Lung (tissue), 12 donors: ENCODE measurements around the gene CA5A. TPM values are rescaled to one million over a fixed set of nuclear protein-coding genes. Genes with fewer than 3 reads are reported as not detected.
A peak's percentile ranks its signal among the peaks of the same experiment; 100 is the strongest.

Experiments used
- ATAC-seq: fragments of 200-7000 bp; cut with Tn5 transposase; one replicate; pipeline ENCODE4 v1.9.1; 2020; ENCODE audit warnings: moderate number of reproducible peaks; ENCODE audit not compliant: insufficient read depth, low FRiP score
- DNase-seq, 3 donors: peaks; one replicate each; pipeline ENCODE4 v3.0.0-alpha.2; 2013 to 2017
- H3K27ac ChIP-seq, 2 donors: one replicate each; pipeline ENCODE4 v1.5.1; 2013; ENCODE audit warnings: mild to moderate bottlenecking in 2 of 2, moderate library complexity in 2 of 2, control low read depth in 1 of 2, inconsistent platforms in 1 of 2, low read depth in 1 of 2, low read length in 1 of 2
- H3K27me3 ChIP-seq, 3 donors: one replicate each; pipeline ENCODE4 v1.5.1; 2013; ENCODE audit warnings: low read length in 2 of 3; ENCODE audit not compliant: control insufficient read depth in 3 of 3, insufficient read depth in 3 of 3
- H3K36me3 ChIP-seq, 4 donors: one replicate each; pipeline ENCODE4 v1.5.1; 2013; ENCODE audit warnings: low read length in 4 of 4, mild to moderate bottlenecking in 1 of 4, moderate library complexity in 1 of 4; ENCODE audit not compliant: control insufficient read depth in 4 of 4, insufficient read depth in 4 of 4
- H3K4me1 ChIP-seq, 5 donors: one replicate each; pipeline ENCODE4 v1.5.1; 2013; ENCODE audit warnings: low read length in 5 of 5, mild to moderate bottlenecking in 2 of 5, moderate library complexity in 1 of 5; ENCODE audit not compliant: control insufficient read depth in 5 of 5, insufficient read depth in 5 of 5
- H3K4me3 ChIP-seq: one replicate; pipeline ENCODE4 v1.5.1; 2013; ENCODE audit warnings: mild to moderate bottlenecking, control low read depth, moderate library complexity
- H3K9ac ChIP-seq, 2 donors: one replicate each; pipeline ENCODE4 v1.5.1; 2013; ENCODE audit warnings: low read length in 2 of 2, control low read depth in 1 of 2; ENCODE audit not compliant: insufficient read depth in 1 of 2
- H3K9me3 ChIP-seq, 4 donors: one replicate each; pipeline ENCODE4 v1.5.1; 2013; ENCODE audit warnings: low read length in 3 of 4, mild to moderate bottlenecking in 1 of 4, moderate library complexity in 1 of 4; ENCODE audit not compliant: control insufficient read depth in 4 of 4, insufficient read depth in 3 of 4
- CTCF ChIP-seq: IDR thresholded peaks from 2 replicates; pipeline ENCODE4 v1.5.1; 2012; ENCODE audit warnings: mild to moderate bottlenecking; ENCODE audit errors: control extremely low read depth, extremely low read depth
- WGBS, 2 donors: extraction: QIAGEN DNeasy Blood & Tissue Kit; methylation state at CpG; one replicate each; pipeline ENCODE4 v1.1.7; 2013; 5-methylcytosine and 5-hydroxymethylcytosine counted together
- polyA plus RNA-seq, 2 donors: library from polyadenylated mRNA; stranded (reverse); fragments of 200-250 nt; gene quantifications; one replicate each; pipeline ENCODE4 v1.2.1, GENCODE V29; 2013
- total RNA-seq, 2 donors: library from RNA; depleted of rRNA in 1 of 2; stranded (reverse); fragments of >200 nt in 1 of 2; gene quantifications; one replicate each; pipeline ENCODE4 v1.2.1, GENCODE V29; 2014 to 2021
- donor health status: control.
- donor health status: control.
- donor health status: Bipolar disorder and iron deficiency.
- donor health status: healthy.
- donor health status: DM: yes; HTN: yes; CAD: no.

Gene CA5A
- total and polyA plus RNA-seq, 4 donors = 0.03 to 0.63 (median 0.14) TPM; not detected in 1

DNA sequence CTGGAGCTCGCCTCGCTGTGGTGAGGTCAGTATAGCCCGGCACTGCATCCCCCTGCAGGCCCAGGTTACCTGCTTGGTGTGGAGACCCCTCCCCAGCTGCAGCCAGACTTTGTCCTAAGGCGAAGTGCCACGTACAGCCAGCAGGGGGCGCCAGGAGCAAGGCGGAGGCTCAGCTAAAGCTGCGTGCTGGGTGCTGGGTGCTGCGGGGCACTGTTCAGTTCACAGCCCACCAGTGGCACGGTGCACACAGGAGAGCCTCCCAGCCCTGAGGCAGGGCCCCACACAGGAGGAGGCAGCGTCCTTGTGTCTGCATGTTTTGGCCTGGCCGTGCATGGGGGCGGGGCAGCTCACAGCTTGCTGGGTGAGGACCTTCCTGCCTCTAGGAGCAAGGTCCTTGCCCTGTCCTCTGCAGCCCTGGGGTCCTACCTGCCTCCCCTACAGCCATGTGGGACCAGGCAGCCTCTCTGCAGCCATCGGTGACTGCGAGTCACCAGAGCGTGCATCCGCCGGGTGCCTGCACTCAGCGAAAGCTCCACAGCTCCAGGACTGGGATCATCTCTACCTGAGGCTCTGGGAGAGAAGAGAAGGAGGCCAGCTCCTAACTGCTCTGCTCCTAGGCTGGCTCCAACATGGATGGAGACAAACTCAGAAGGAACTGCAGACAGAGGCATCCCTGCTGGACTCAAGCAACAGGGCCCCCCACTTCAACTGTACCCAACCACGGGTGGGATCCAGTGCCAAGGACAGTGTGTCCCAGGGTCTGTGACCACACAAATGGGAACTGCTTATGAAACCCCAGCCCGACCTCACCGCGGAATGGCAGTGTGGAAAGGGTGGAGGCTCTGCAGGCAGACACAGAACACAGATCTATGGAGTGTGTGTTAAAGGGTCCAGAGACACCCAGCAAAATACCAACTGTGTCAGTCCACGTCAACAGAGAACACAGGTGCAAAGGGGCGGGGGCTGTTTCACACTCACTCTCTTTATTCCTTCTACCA is 86.0 kb downstream of the CA5A start:
- Histone ChIP-seq H3K9ac (no peak overlapping the region), H3K4me3 (no peak overlapping the region), H3K36me3 (peaks cover 0 to 3% (median 0%) of the 10 kb centered on the region in 4 donors), H3K27ac (no peak overlapping the region), H3K9me3 (no peaks in the 10 kb centered on the region), H3K27me3 (no peaks in the 10 kb centered on the region), H3K4me1 (peaks cover 0 to 32% (median 7%) of the 10 kb centered on the region in 5 donors)
- peak in 2 of 3 donors; percentile 49 to 70 for DNase-seq
- no peak for ATAC-seq
- peak; percentile 71 for TF ChIP-seq CTCF
- WGBS, 2 donors = 48 to 51% methylated on average over 25 of the region's 25 CpGs

- no peak for ATAC-seq
- Histone ChIP-seq H3K9ac (no peak overlapping the region), H3K4me1 (peaks cover 0 to 27% (median 7%) of the 10 kb centered on the region in 5 donors), H3K9me3 (no peaks in the 10 kb centered on the region), H3K27me3 (no peaks in the 10 kb centered on the region), H3K4me3 (no peak overlapping the region), H3K36me3 (peaks cover 0 to 3% (median 0%) of the 10 kb centered on the region in 4 donors), H3K27ac (no peak overlapping the region)
- WGBS, 2 donors = 75 to 80% methylated on average over 16 of the region's 16 CpGs
- DNase-seq = no peak
- no peak for TF ChIP-seq CTCF
Observed at GRCh38 chr16:87849419-87850008, 86.8 kb downstream of the CA5A start.

GRCh38 chr16:87848676-87849345 is 87.5 kb downstream of the CA5A start:
- DNase-seq (no peak), ATAC-seq (no peak)
- WGBS, 2 donors = 85 to 88% methylated on average over 18 of the region's 18 CpGs
- peak overlapping the region in 1 of 2 donors; percentile 46 for H3K9ac ChIP-seq
- H3K9me3 ChIP-seq = no peaks in the 10 kb centered on the region
- H3K36me3 ChIP-seq = peaks cover 0 to 4% (median 0%) of the 10 kb centered on the region in 4 donors
- peaks cover 0 to 23% (median 7%) of the 10 kb centered on the region in 5 donors for H3K4me1 ChIP-seq
- no peak overlapping the region for H3K27ac ChIP-seq
- H3K4me3 ChIP-seq = no peak overlapping the region
- no peaks in the 10 kb centered on the region for H3K27me3 ChIP-seq
- TF ChIP-seq CTCF = no peak
